Renal cortical epithelial cell (primary cell): ENCODE data around the gene ERCC1. TPM values are rescaled to one million over a fixed set of nuclear protein-coding genes. Genes with fewer than 3 reads are reported as not detected.
"Not testable (repeated sequence)": the region's sequence is repeated elsewhere in the genome, so short reads cannot be mapped to it uniquely, and the experiment has no call there.

ENCODE experiments used
- DNase-seq: peaks from one replicate; pipeline ENCODE4 v3.0.0-alpha.2; 2011; ENCODE audit warnings: low read depth
- total RNA-seq: library from RNA; depleted of rRNA; stranded (reverse); fragments of >200 nt; gene quantifications from 2 replicates; pipeline ENCODE4 v1.2.3, GENCODE V29; 2014

The ERCC1 gene
- total RNA-seq, 1 donor from 2014 or later: 41.9 TPM

- DNase-seq: not testable (repeated sequence)
Observed at GRCh38 chr19:45429896-45430295, 6.2 kb upstream of the ERCC1 start.

GRCh38 chr19:45428384-45429231, 4.9 kb upstream of the ERCC1 start:
- DNase-seq: no peak

GRCh38 chr19:45424191-45425058, 708 bp upstream of the ERCC1 start:
- peak; percentile 93 for DNase-seq

- DNase-seq: no peak
Observed at GRCh38 chr19:45423033-45423588, 606 bp downstream of the ERCC1 start.

GRCh38 chr19:45421947-45422498, 1.7 kb downstream of the ERCC1 start:
- no peak for DNase-seq

GRCh38 chr19:45420871-45421270, 2.8 kb downstream of the ERCC1 start:
- DNase-seq: no peak

GRCh38 chr19:45420356-45420755, 3.4 kb downstream of the ERCC1 start:
- DNase-seq: no peak

GRCh38 chr19:45419895-45420294, 3.8 kb downstream of the ERCC1 start:
- no peak for DNase-seq

- DNase-seq: no peak
Observed at GRCh38 chr19:45419396-45419795, 4.3 kb downstream of the ERCC1 start.

- DNase-seq: no peak
Observed at GRCh38 chr19:45418802-45419201, 4.9 kb downstream of the ERCC1 start.

GRCh38 chr19:45417151-45417550, 6.6 kb downstream of the ERCC1 start:
- DNase-seq: no peak

- DNase-seq: no peak
Observed at GRCh38 chr19:45414468-45414867, 9.2 kb downstream of the ERCC1 start.

GRCh38 chr19:45413497-45413896, 10.2 kb downstream of the ERCC1 start:
- DNase-seq: no peak

GRCh38 chr19:45410330-45410729, 13.4 kb downstream of the ERCC1 start:
- not testable (repeated sequence) for DNase-seq

GRCh38 chr19:45409557-45409920, 14.2 kb downstream of the ERCC1 start:
- no peak for DNase-seq

GRCh38 chr19:45408830-45409556, 14.7 kb downstream of the ERCC1 start:
- DNase-seq: no peak

- DNase-seq: no peak
Observed at GRCh38 chr19:45408121-45408520, 15.6 kb downstream of the ERCC1 start.

- not testable (repeated sequence) for DNase-seq
Observed at GRCh38 chr19:45407585-45407984, 16.1 kb downstream of the ERCC1 start.

GRCh38 chr19:45407091-45407375, 16.7 kb downstream of the ERCC1 start:
- no peak for DNase-seq

GRCh38 chr19:45406226-45407090, 17.3 kb downstream of the ERCC1 start, which contains the start of gene POLR1G:
Gene POLR1G, plus strand, starts transcription at chr19:45406644. Its CDS starts 53 bp downstream, at chr19:45406697.
- peak; percentile 83 for DNase-seq
